Right lobe of liver (tissue), 4 donors: ENCODE data around the gene RPL31.

Source experiments
- CTCF ChIP-seq, 4 donors: fragments of 200-600 bp in 3 of 4; fragments of 450-650 bp in 1 of 4; IDR thresholded peaks; one replicate each; pipeline versions ENCODE4 v1.5.1 to v1.8.0; 2016 to 2022; ENCODE audit warnings: antibody characterized with exemption in 4 of 4, mild to moderate bottlenecking in 2 of 4
- POLR2A ChIP-seq: fragments of 450-650 bp; IDR thresholded peaks from one replicate; pipeline ENCODE4 v1.6.1; 2017; ENCODE audit warnings: antibody characterized with exemption, mild to moderate bottlenecking
- donor health status: DM: no; HTN: no; CAD: no.
- donor health status: DM: no; HTN: no; CAD: no.
- donor health status: DM: no; HTN: yes; CAD: no.

- TF ChIP-seq CTCF (IDR thresholded peaks at IDR 0.05) (no peak), POLR2A (no peak)
Measured at GRCh38 chr2:101041413-101041812, 39.3 kb downstream of the RPL31 start.
